Caco-2 (cell line): ENCODE measurements around the gene SIN3B. TPM values are rescaled to one million over a fixed set of nuclear protein-coding genes. Genes with fewer than 3 reads are reported as not detected.

Experiments used
- BruUV-seq: library from RNA; stranded (reverse); fragments of 400-500 nt; replicated peaks from 2 replicates; lab custom pipeline; 2021; lab: Mats Ljungman, UMichigan
- CTCF ChIA-PET: fragments of 300-600 bp; sonication (Branson Sonifier 250); formaldehyde crosslinking; loops from one replicate; lab custom pipeline; 2022; ENCODE audit warnings: antibody characterized with exemption; lab: Charles Lee
- POLR2A ChIA-PET: fragments of 300-600 bp; sonication (Branson Sonifier 250); formaldehyde crosslinking; loops from one replicate; lab custom pipeline; 2022; ENCODE audit warnings: antibody characterized with exemption; lab: Charles Lee
- DNase-seq, 2 experiments: peaks; one replicate each; pipeline versions ENCODE4 v3.0.0 to v3.0.0-alpha.2; 2020 to 2022
- H3K27me3 ChIP-seq: replicated peaks from 2 replicates; pipeline ENCODE4 v1.6.0; 2011; ENCODE audit warnings: low read length; ENCODE audit not compliant: control insufficient read depth, insufficient read depth
- H3K36me3 ChIP-seq: 2 replicates; pipeline ENCODE4 v1.5.1; 2011; ENCODE audit warnings: low read length; ENCODE audit not compliant: control insufficient read depth, insufficient read depth
- H3K4me1 ChIP-seq: fragments of 250-450 bp; sonication (Bioruptor Pico); 2 replicates; pipeline ENCODE4 v1.5.1; 2020; ENCODE audit warnings: mild to moderate bottlenecking
- H3K4me3 ChIP-seq: 2 replicates; pipeline ENCODE4 v1.5.1; 2011; ENCODE audit warnings: low read depth, mild to moderate bottlenecking, control low read depth, low read length
- H3K9me3 ChIP-seq: fragments of 250-450 bp; sonication (Bioruptor Pico); 2 replicates; pipeline ENCODE4 v1.5.1; 2020; ENCODE audit warnings: mild to moderate bottlenecking, moderate library complexity
- H3K27ac Mint-ChIP-seq: one replicate; pipeline ENCODE4 v1.8.0; 2022; ENCODE audit warnings: mixed read lengths; ENCODE audit not compliant: unreplicated experiment
- H3K27me3 Mint-ChIP-seq: one replicate; pipeline ENCODE4 v1.8.0; 2022; ENCODE audit warnings: mixed read lengths; ENCODE audit not compliant: insufficient read depth, unreplicated experiment
- H3K36me3 Mint-ChIP-seq: one replicate; pipeline ENCODE4 v1.8.0; 2022; ENCODE audit warnings: mild to moderate bottlenecking, mixed read lengths; ENCODE audit not compliant: insufficient read depth, unreplicated experiment
- H3K4me1 Mint-ChIP-seq: one replicate; pipeline ENCODE4 v1.8.0; 2022; ENCODE audit warnings: low read depth, mixed read lengths; ENCODE audit not compliant: unreplicated experiment
- H3K4me3 Mint-ChIP-seq: one replicate; pipeline ENCODE4 v1.8.0; 2022; ENCODE audit warnings: mild to moderate bottlenecking, moderate library complexity, mixed read lengths; ENCODE audit not compliant: unreplicated experiment
- H3K9me3 Mint-ChIP-seq: one replicate; pipeline ENCODE4 v1.8.0; 2022; ENCODE audit warnings: mixed read lengths; ENCODE audit not compliant: unreplicated experiment
- intact Hi-C: fragments of 100-400 bp; cut with micrococcal nuclease; formaldehyde crosslinking; loops from one replicate; pipeline ENCODE4 v1.10.0; 2022; ENCODE audit not compliant: unreplicated experiment
- total RNA-seq: library from RNA; stranded (reverse); gene quantifications from 2 replicates; pipeline ENCODE4 v1.2.3, GENCODE V29; 2022
- TF ChIP-seq, protein P1 (sequence below), 2 experiments: fragments of 200-600 bp in 1 of 2; IDR thresholded peaks; 1 replicate in 1 of 2; 2 replicates in 1 of 2; pipeline versions ENCODE4 v1.5.1 to v1.8.0; 2011 to 2022; ENCODE audit warnings: antibody characterized with exemption in 1 of 2, control low read depth in 1 of 2, inconsistent platforms in 1 of 2, low read depth in 1 of 2, low read length in 1 of 2, mild to moderate bottlenecking in 1 of 2, moderate library complexity in 1 of 2; ENCODE audit not compliant: insufficient read depth in 1 of 2, severe bottlenecking in 1 of 2, unreplicated experiment in 1 of 2

The SIN3B gene
- total RNA-seq, 1 experiment from 2014 or later, result 56.9 TPM

DNA sequence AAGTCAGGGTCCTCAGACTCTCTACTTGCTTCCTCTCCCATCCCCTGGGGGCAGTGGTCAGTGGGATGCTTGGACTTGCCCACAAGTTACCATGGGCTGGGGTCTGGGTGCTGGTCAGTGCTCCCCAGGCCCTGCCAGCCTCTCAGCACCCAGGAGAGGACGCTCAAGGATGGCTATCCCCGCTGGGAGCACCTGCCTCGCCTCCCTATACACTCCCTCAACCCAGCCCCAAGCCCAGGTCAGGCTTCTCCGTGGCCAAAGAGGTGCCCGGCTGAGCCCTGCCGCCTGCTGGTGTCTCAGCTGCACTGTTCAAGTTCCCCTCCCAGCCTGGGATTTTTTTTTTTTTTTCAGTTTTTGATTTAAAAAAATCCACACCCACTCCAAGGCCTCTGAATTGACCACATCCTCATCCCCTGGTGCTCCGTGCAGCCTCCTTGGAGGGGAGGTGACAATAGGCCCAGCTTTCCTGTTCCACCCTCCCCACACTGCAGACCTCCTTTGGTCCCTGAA is 70.4 kb downstream of the SIN3B start:
- ChIA-PET POLR2A (no interaction called here), CTCF (no interaction called here)
- Histone ChIP-seq H3K36me3 (no peaks in the 10 kb centered on the region), H3K9me3 (no peaks in the 10 kb centered on the region), H3K27me3 (no peaks in the 10 kb centered on the region), H3K4me3 (no peak overlapping the region), H3K4me1 (no peaks in the 10 kb centered on the region)
- no TSS peak for BruUV-seq
- H3K9me3 Mint-ChIP-seq, result no peaks in the 10 kb centered on the region
- TF ChIP-seq, protein P1, sequence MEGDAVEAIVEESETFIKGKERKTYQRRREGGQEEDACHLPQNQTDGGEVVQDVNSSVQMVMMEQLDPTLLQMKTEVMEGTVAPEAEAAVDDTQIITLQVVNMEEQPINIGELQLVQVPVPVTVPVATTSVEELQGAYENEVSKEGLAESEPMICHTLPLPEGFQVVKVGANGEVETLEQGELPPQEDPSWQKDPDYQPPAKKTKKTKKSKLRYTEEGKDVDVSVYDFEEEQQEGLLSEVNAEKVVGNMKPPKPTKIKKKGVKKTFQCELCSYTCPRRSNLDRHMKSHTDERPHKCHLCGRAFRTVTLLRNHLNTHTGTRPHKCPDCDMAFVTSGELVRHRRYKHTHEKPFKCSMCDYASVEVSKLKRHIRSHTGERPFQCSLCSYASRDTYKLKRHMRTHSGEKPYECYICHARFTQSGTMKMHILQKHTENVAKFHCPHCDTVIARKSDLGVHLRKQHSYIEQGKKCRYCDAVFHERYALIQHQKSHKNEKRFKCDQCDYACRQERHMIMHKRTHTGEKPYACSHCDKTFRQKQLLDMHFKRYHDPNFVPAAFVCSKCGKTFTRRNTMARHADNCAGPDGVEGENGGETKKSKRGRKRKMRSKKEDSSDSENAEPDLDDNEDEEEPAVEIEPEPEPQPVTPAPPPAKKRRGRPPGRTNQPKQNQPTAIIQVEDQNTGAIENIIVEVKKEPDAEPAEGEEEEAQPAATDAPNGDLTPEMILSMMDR (IDR thresholded peaks at IDR 0.05; ENCODE audit: insufficient read depth in 1 of 2, low read depth in 1 of 2, low read length in 1 of 2, severe bottlenecking in 1 of 2, unreplicated experiment in 1 of 2), result peak; percentile 40 to 50
- intact Hi-C loops, result no loop called here
- no peaks in the 10 kb centered on the region for H3K27me3 Mint-ChIP-seq
- no peak overlapping the region for H3K4me3 Mint-ChIP-seq
- no peaks in the 10 kb centered on the region for H3K36me3 Mint-ChIP-seq
- peak in 1 of 2 experiments; percentile 29 for DNase-seq
- no peak overlapping the region for H3K27ac Mint-ChIP-seq
- no peaks in the 10 kb centered on the region for H3K4me1 Mint-ChIP-seq

DNA sequence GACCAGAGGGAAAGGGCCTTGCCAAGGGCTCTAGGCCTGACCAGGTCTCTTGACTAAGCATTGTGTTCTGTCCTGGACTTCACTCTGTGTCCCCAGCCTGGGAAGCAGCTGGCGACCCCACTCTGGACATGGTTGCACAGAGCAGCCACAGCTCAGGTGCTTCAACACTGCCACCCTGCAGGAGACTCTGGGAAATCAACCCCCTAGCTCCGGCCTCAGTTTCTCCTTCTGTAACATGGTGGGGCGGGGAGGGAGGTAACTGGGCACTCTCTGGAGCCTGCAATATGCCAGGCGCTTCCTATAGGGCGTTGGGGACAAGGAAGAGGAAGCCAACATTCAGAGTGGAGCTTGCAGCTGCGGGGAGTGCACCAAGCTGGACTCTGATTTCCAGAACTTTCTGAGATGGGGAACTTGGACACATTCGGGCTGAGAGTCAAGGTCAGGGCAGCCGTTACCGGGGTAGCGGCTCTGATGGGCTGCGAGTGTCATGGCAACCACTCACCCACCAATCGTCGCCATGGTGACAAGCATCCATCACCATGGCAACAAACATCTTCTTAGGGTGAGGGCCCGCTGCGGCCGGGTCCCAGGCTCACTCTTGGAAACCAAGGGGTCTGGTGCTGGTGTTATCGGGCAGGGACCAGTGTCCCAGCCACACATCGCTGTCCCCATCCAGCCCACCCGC is 72.4 kb downstream of the SIN3B start:
- H3K4me3 ChIP-seq, result no peak overlapping the region
- ChIA-PET POLR2A (no interaction called here), CTCF (no interaction called here)
- no peaks in the 10 kb centered on the region for H3K9me3 Mint-ChIP-seq
- no peaks in the 10 kb centered on the region for H3K4me1 ChIP-seq
- intact Hi-C loops, result no loop called here
- no peak for DNase-seq
- no peaks in the 10 kb centered on the region for H3K27me3 Mint-ChIP-seq
- no peaks in the 10 kb centered on the region for H3K36me3 ChIP-seq
- no peaks in the 10 kb centered on the region for H3K27me3 ChIP-seq
- no peak overlapping the region for H3K27ac Mint-ChIP-seq
- BruUV-seq, result no TSS peak
- no peaks in the 10 kb centered on the region for H3K9me3 ChIP-seq
- TF ChIP-seq, protein P1 (IDR thresholded peaks at IDR 0.05; ENCODE audit: insufficient read depth in 1 of 2, low read depth in 1 of 2, low read length in 1 of 2, severe bottlenecking in 1 of 2, unreplicated experiment in 1 of 2), result no peak
- H3K4me3 Mint-ChIP-seq, result no peak overlapping the region
- no peaks in the 10 kb centered on the region for H3K36me3 Mint-ChIP-seq
- no peaks in the 10 kb centered on the region for H3K4me1 Mint-ChIP-seq

DNA sequence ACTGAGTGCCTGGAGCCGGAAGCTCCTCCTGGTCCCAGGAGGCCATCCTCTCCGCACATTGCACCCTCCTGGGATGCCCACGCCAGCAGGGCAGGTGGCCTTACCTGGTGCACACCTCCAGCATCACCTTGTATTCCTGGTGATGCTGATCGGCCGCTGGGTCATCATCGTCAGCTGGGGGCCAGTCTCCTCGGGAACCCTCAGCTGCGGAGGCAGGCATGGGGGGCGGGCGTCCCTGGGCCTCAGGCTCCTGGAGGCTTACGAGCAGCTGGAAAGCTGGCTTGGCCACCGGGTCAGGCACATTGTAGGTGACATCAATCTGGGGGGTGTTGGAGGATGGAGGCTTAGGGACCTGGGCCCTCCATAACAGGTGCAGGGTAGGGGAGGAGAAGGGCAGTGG is 73.3 kb downstream of the SIN3B start:
- no peaks in the 10 kb centered on the region for H3K4me1 Mint-ChIP-seq
- no peaks in the 10 kb centered on the region for H3K9me3 Mint-ChIP-seq
- POLR2A ChIA-PET, result no interaction called here
- H3K4me3 Mint-ChIP-seq, result no peak overlapping the region
- no peak for DNase-seq
- TF ChIP-seq, protein P1 (IDR thresholded peaks at IDR 0.05; ENCODE audit: insufficient read depth in 1 of 2, low read depth in 1 of 2, low read length in 1 of 2, severe bottlenecking in 1 of 2, unreplicated experiment in 1 of 2), result no peak
- Histone ChIP-seq H3K9me3 (no peaks in the 10 kb centered on the region), H3K27me3 (no peaks in the 10 kb centered on the region), H3K36me3 (no peaks in the 10 kb centered on the region), H3K4me1 (no peaks in the 10 kb centered on the region), H3K4me3 (no peak overlapping the region)
- BruUV-seq, result no TSS peak
- intact Hi-C loops, result no loop called here
- H3K27me3 Mint-ChIP-seq, result no peaks in the 10 kb centered on the region
- CTCF ChIA-PET, result no interaction called here
- no peak overlapping the region for H3K27ac Mint-ChIP-seq
- no peaks in the 10 kb centered on the region for H3K36me3 Mint-ChIP-seq
